ENCODE measurements around the gene CAMK1G.

Gene CAMK1G

GRCh38 chr1:209587789-209588188, 4.3 kb downstream of the CAMK1G start:
- Histone ChIP-seq H3K27ac (no peak overlapping the region), H3K4me3 (no peak overlapping the region)
- no peak for DNase-seq (ENCODE audit: low spot score)
- no peak for TF ChIP-seq CTCF (IDR thresholded peaks at IDR 0.05)

- no peak for TF ChIP-seq CTCF (IDR thresholded peaks at IDR 0.05)
- no peak overlapping the region for H3K4me3 ChIP-seq
- no peak for DNase-seq (ENCODE audit: low spot score)
- no peak overlapping the region for H3K27ac ChIP-seq
These were observed 5.9 kb downstream of the CAMK1G start for GRCh38 chr1:209589440-209589839.

GRCh38 chr1:209589863-209590262, 6.3 kb downstream of the CAMK1G start:
- Histone ChIP-seq H3K4me3 (no peak overlapping the region), H3K27ac (no peak overlapping the region)
- no peak for TF ChIP-seq CTCF (IDR thresholded peaks at IDR 0.05)
- DNase-seq (ENCODE audit: low spot score) = no peak

- DNase-seq (ENCODE audit: low spot score) = no peak
- Histone ChIP-seq H3K4me3 (no peak overlapping the region), H3K27ac (no peak overlapping the region)
- peak; percentile 15 for TF ChIP-seq CTCF (IDR thresholded peaks at IDR 0.05)
These were observed 6.9 kb downstream of the CAMK1G start for GRCh38 chr1:209590405-209590804.

GRCh38 chr1:209593747-209594146, 10.2 kb downstream of the CAMK1G start:
- no peak for TF ChIP-seq CTCF (IDR thresholded peaks at IDR 0.05)
- DNase-seq (ENCODE audit: low spot score) = no peak
- H3K4me3 ChIP-seq = no peak overlapping the region
- H3K27ac ChIP-seq = no peak overlapping the region

GRCh38 chr1:209594440-209594839, 10.9 kb downstream of the CAMK1G start:
- Histone ChIP-seq H3K27ac (no peak overlapping the region), H3K4me3 (no peak overlapping the region)
- no peak for TF ChIP-seq CTCF (IDR thresholded peaks at IDR 0.05)
- DNase-seq (ENCODE audit: low spot score) = no peak

GRCh38 chr1:209595028-209595427, 11.5 kb downstream of the CAMK1G start:
- no peak for TF ChIP-seq CTCF (IDR thresholded peaks at IDR 0.05)
- no peak overlapping the region for H3K27ac ChIP-seq
- no peak overlapping the region for H3K4me3 ChIP-seq
- no peak for DNase-seq (ENCODE audit: low spot score)

Data from coronary artery (tissue), 2 donors.